ENCODE measurements around the gene TENT4A. TPM values are rescaled to one million over a fixed set of nuclear protein-coding genes. Genes with fewer than 3 reads are reported as not detected.

Gene TENT4A
- total and polyA plus RNA-seq, 8 donors: 17.1 to 38.2 (median 31.4) TPM

DNA sequence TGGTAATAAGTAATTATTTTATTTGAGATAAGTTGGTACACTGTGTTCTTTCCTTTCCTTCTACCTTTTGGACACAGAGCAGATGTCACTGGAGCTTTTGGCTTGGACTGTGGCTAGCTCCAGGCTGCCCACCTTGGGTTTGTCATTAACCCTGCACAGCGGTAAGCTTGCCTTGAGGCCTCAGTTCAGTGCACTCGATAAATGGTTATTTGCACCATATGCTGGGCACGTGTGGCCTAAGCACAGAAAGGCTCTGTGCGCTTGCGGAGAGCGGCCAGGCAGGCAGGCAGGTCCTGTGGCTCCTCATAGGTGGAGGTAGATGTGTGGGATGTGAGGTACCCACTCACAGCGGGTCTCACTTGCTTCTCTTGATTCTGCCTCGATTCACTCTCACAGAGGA, 30.0 kb upstream of the TENT4A start:
- ATAC-seq (no peak), DNase-seq (no peak)
- Histone ChIP-seq H3K4me1 (no peaks in the 10 kb centered on the region), H3K4me3 (no peak overlapping the region), H3K9me3 (no peaks in the 10 kb centered on the region), H3K27me3 (peaks cover 0 to 36% of the 10 kb centered on the region in 2 donors), H3K36me3 (no peaks in the 10 kb centered on the region), H3K27ac (no peak overlapping the region)
- TF ChIP-seq, protein P1, sequence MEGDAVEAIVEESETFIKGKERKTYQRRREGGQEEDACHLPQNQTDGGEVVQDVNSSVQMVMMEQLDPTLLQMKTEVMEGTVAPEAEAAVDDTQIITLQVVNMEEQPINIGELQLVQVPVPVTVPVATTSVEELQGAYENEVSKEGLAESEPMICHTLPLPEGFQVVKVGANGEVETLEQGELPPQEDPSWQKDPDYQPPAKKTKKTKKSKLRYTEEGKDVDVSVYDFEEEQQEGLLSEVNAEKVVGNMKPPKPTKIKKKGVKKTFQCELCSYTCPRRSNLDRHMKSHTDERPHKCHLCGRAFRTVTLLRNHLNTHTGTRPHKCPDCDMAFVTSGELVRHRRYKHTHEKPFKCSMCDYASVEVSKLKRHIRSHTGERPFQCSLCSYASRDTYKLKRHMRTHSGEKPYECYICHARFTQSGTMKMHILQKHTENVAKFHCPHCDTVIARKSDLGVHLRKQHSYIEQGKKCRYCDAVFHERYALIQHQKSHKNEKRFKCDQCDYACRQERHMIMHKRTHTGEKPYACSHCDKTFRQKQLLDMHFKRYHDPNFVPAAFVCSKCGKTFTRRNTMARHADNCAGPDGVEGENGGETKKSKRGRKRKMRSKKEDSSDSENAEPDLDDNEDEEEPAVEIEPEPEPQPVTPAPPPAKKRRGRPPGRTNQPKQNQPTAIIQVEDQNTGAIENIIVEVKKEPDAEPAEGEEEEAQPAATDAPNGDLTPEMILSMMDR (IDR thresholded peaks at IDR 0.05): no peak
- intact Hi-C loops (cut with DNase I): no loop called here

- no peaks in the 10 kb centered on the region for H3K4me1 ChIP-seq
- ATAC-seq (no peak), DNase-seq (no peak)
- TF ChIP-seq, protein P1 (IDR thresholded peaks at IDR 0.05): no peak
- H3K27me3 ChIP-seq: peaks cover 0 to 41% of the 10 kb centered on the region in 2 donors
- H3K9me3 ChIP-seq: no peaks in the 10 kb centered on the region
- no peak overlapping the region for H3K4me3 ChIP-seq
- intact Hi-C loops (cut with DNase I): no loop called here
- H3K27ac ChIP-seq: no peak overlapping the region
- no peaks in the 10 kb centered on the region for H3K36me3 ChIP-seq
Observed at GRCh38 chr5:6684075-6684474, 29.2 kb upstream of the TENT4A start.

GRCh38 chr5:6686501-6686900, 26.7 kb upstream of the TENT4A start:
- H3K27ac ChIP-seq: no peak overlapping the region
- H3K4me1 ChIP-seq: no peaks in the 10 kb centered on the region
- TF ChIP-seq, protein P1 (IDR thresholded peaks at IDR 0.05): no peak
- intact Hi-C loops (cut with DNase I): no loop called here
- no peak overlapping the region for H3K4me3 ChIP-seq
- no peak for ATAC-seq
- peaks cover 0 to 58% of the 10 kb centered on the region in 2 donors for H3K27me3 ChIP-seq
- H3K9me3 ChIP-seq: no peaks in the 10 kb centered on the region
- no peak for DNase-seq
- H3K36me3 ChIP-seq: no peaks in the 10 kb centered on the region

DNA sequence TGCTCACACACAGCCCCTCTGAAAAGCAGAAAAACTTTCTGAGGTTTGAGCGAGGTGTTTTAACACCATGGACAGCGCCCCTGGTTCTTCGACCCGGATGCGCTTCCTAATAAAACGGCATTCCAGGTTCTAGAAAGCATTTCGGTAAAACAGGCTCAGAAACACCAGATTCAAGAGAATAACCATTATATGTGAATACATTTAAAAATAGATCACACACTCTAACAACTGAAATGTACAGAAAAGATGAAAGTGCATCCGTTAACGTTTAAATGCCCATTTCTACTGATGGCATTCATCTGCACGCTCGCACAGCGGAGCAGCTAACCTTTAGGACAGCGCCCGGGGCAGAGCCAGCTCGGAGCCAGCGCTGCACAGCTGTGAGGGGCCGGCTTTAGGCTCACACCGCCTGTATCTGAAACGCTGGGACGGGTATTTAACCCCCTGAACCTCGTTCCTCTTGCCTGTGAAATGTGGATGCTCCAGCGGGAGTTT, 26.3 kb upstream of the TENT4A start:
- Histone ChIP-seq H3K9me3 (no peaks in the 10 kb centered on the region), H3K27ac (no peak overlapping the region), H3K27me3 (peaks cover 0 to 58% of the 10 kb centered on the region in 2 donors), H3K4me1 (no peaks in the 10 kb centered on the region), H3K4me3 (peak overlapping the region in 1 of 2 donors; percentile 3), H3K36me3 (no peaks in the 10 kb centered on the region)
- TF ChIP-seq, protein P1 (IDR thresholded peaks at IDR 0.05): no peak
- intact Hi-C loops (cut with DNase I): no loop called here
- peak; percentile 86 for ATAC-seq
- DNase-seq: peak in 2 of 4 donors; percentile 57 to 70

GRCh38 chr5:6687505-6687904, 25.7 kb upstream of the TENT4A start:
- no peak for DNase-seq
- Histone ChIP-seq H3K27ac (no peak overlapping the region), H3K4me1 (no peaks in the 10 kb centered on the region), H3K9me3 (no peaks in the 10 kb centered on the region), H3K27me3 (peaks cover 0 to 62% of the 10 kb centered on the region in 2 donors), H3K36me3 (no peaks in the 10 kb centered on the region), H3K4me3 (no peak overlapping the region)
- TF ChIP-seq, protein P1 (IDR thresholded peaks at IDR 0.05): no peak
- intact Hi-C loops (cut with DNase I): no loop called here
- ATAC-seq: no peak

All from left lung (tissue), 10 donors.